ENCODE results near the gene DAB1. TPM values are rescaled to one million over a fixed set of nuclear protein-coding genes. Genes with fewer than 3 reads are reported as not detected.

DAB1 gene
- polyA plus RNA-seq, 3 donors: not detected

DNA sequence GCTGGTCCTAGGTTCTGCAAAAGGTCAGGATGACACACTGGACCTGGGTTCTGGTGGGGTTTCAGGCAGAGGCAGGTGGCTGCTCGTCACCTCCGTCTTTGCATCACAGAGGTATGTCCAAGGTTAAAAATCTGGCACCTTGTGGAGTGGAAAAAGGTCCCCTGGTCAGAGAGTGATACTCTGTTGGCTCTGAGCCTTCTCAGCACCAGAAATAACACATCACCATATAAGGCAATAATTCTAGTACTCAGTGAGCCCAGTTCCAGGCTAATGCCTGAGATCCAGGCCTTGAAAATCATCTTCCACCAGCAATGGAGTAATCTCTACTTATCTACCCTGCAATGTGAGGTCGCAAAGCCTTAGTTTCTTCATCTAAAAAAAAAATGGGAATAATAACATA is 330.7 kb downstream of the DAB1 start:
- no peak overlapping the region for H3K4me2 ChIP-seq (replicated peaks; ENCODE audit: extremely low read depth, low read length, poor library complexity, severe bottlenecking)
- no peaks in the 10 kb centered on the region for H4K20me1 ChIP-seq (ENCODE audit: insufficient read depth, low read length)
- peaks cover 0 to 4% (median 3%) of the 10 kb centered on the region in 7 donors for H3K9me3 Mint-ChIP-seq
- H3K4me1 Mint-ChIP-seq: no peaks in the 10 kb centered on the region
- no peaks in the 10 kb centered on the region for H3K36me3 Mint-ChIP-seq
- no peak overlapping the region for H2AFZ ChIP-seq (ENCODE audit: insufficient read depth, low read depth, low read length, poor library complexity, severe bottlenecking)
- H3K27ac ChIP-seq (ENCODE audit: low read depth in 1 of 2, low read length in 2 of 2): no peak overlapping the region
- no peaks in the 10 kb centered on the region for H3K9me3 ChIP-seq (replicated peaks in 1 of 2; ENCODE audit: control insufficient read depth in 1 of 2, insufficient read depth in 1 of 2, low read length in 2 of 2)
- no peaks in the 10 kb centered on the region for H3K4me1 ChIP-seq (ENCODE audit: control insufficient read depth in 1 of 2, insufficient read depth in 2 of 2, low read length in 2 of 2)
- H3K27ac Mint-ChIP-seq: no peak overlapping the region
- H3K27me3 Mint-ChIP-seq (ENCODE audit: low read depth in 3 of 3): peaks cover 0 to 2% (median 0%) of the 10 kb centered on the region in 3 donors
- H3K27me3 ChIP-seq (ENCODE audit: control insufficient read depth in 2 of 2, insufficient read depth in 2 of 2, low read length in 2 of 2): no peaks in the 10 kb centered on the region
- H3K9ac ChIP-seq (ENCODE audit: insufficient read depth, low read length, poor library complexity, severe bottlenecking): no peak overlapping the region
- no peaks in the 10 kb centered on the region for H3K79me2 ChIP-seq (ENCODE audit: insufficient read depth, low read length)
- intact Hi-C loops (cut with micrococcal nuclease): no loop called here
- no peak for DNase-seq
- no peaks in the 10 kb centered on the region for H3K36me3 ChIP-seq (replicated peaks in 1 of 2; ENCODE audit: control insufficient read depth in 1 of 2, insufficient read depth in 2 of 2, low read length in 2 of 2)
- H3K4me3 ChIP-seq (replicated peaks in 1 of 3; ENCODE audit: low read depth in 2 of 3, low read length in 3 of 3): no peak overlapping the region
- no CpG with 5 or more reads among the region's 3 CpGs for WGBS (ENCODE audit: insufficient coverage)
- TF ChIP-seq, protein P1, sequence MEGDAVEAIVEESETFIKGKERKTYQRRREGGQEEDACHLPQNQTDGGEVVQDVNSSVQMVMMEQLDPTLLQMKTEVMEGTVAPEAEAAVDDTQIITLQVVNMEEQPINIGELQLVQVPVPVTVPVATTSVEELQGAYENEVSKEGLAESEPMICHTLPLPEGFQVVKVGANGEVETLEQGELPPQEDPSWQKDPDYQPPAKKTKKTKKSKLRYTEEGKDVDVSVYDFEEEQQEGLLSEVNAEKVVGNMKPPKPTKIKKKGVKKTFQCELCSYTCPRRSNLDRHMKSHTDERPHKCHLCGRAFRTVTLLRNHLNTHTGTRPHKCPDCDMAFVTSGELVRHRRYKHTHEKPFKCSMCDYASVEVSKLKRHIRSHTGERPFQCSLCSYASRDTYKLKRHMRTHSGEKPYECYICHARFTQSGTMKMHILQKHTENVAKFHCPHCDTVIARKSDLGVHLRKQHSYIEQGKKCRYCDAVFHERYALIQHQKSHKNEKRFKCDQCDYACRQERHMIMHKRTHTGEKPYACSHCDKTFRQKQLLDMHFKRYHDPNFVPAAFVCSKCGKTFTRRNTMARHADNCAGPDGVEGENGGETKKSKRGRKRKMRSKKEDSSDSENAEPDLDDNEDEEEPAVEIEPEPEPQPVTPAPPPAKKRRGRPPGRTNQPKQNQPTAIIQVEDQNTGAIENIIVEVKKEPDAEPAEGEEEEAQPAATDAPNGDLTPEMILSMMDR (IDR thresholded peaks at IDR 0.05): no peak
- no peak overlapping the region for H3K4me3 Mint-ChIP-seq

GRCh38 chr1:57091642-57092041 is 332.2 kb downstream of the DAB1 start:
- Histone ChIP-seq H2AFZ (ENCODE audit: insufficient read depth, low read depth, low read length, poor library complexity, severe bottlenecking) (no peak overlapping the region), H3K9ac (ENCODE audit: insufficient read depth, low read length, poor library complexity, severe bottlenecking) (no peak overlapping the region), H3K9me3 (replicated peaks in 1 of 2; ENCODE audit: control insufficient read depth in 1 of 2, insufficient read depth in 1 of 2, low read length in 2 of 2) (no peaks in the 10 kb centered on the region), H3K27ac (ENCODE audit: low read depth in 1 of 2, low read length in 2 of 2) (no peak overlapping the region), H3K4me2 (replicated peaks; ENCODE audit: extremely low read depth, low read length, poor library complexity, severe bottlenecking) (no peak overlapping the region), H3K4me3 (replicated peaks in 1 of 3; ENCODE audit: low read depth in 2 of 3, low read length in 3 of 3) (no peak overlapping the region), H4K20me1 (ENCODE audit: insufficient read depth, low read length) (no peaks in the 10 kb centered on the region), H3K27me3 (ENCODE audit: control insufficient read depth in 2 of 2, insufficient read depth in 2 of 2, low read length in 2 of 2) (no peaks in the 10 kb centered on the region), H3K4me1 (ENCODE audit: control insufficient read depth in 1 of 2, insufficient read depth in 2 of 2, low read length in 2 of 2) (no peaks in the 10 kb centered on the region), H3K79me2 (ENCODE audit: insufficient read depth, low read length) (no peaks in the 10 kb centered on the region), H3K36me3 (replicated peaks in 1 of 2; ENCODE audit: control insufficient read depth in 1 of 2, insufficient read depth in 2 of 2, low read length in 2 of 2) (no peaks in the 10 kb centered on the region)
- no peak for DNase-seq
- H3K27ac Mint-ChIP-seq: no peak overlapping the region
- no peak overlapping the region for H3K4me3 Mint-ChIP-seq
- H3K36me3 Mint-ChIP-seq: no peaks in the 10 kb centered on the region
- no peaks in the 10 kb centered on the region for H3K4me1 Mint-ChIP-seq
- TF ChIP-seq, protein P1 (IDR thresholded peaks at IDR 0.05): no peak
- peaks cover 0 to 2% (median 0%) of the 10 kb centered on the region in 3 donors for H3K27me3 Mint-ChIP-seq (ENCODE audit: low read depth in 3 of 3)
- H3K9me3 Mint-ChIP-seq: peaks cover 0 to 5% (median 3%) of the 10 kb centered on the region in 7 donors
- no CpG with 5 or more reads among the region's 1 CpG for WGBS (ENCODE audit: insufficient coverage)
- intact Hi-C loops (cut with micrococcal nuclease): loop anchor here in 1 of 2 donors (2.0 kb wide), 1 partner anchor 43 kb away; no protein-coding TSS in a partner anchor

Data from CD14-positive monocyte (primary cell).